Neural cell (in vitro differentiated cells): Measurements from ENCODE around the gene SPATA4.

Experiments used
- CTCF ChIP-seq: fragments of 450-650 bp; IDR thresholded peaks from 2 replicates; pipeline ENCODE4 v1.5.1; 2014; ENCODE audit warnings: antibody characterized with exemption, mild to moderate bottlenecking, moderate library complexity; ENCODE audit not compliant: poor library complexity, severe bottlenecking
- EP300 ChIP-seq: fragments of 450-650 bp; conservative IDR thresholded peaks from 2 replicates; pipeline ENCODE4 v1.6.1; 2014; ENCODE audit warnings: antibody characterized with exemption, mild to moderate bottlenecking, moderate library complexity; ENCODE audit not compliant: poor library complexity, severe bottlenecking
- EZH2 ChIP-seq: fragments of 200-600, 300-800 bp; shearing (Covaris generic), sonication (generic); IDR thresholded peaks from 2 replicates; pipeline ENCODE4 v1.6.1; 2014; ENCODE audit warnings: antibody characterized with exemption, low read length, borderline replicate concordance, mild to moderate bottlenecking; ENCODE audit not compliant: insufficient read depth, poor library complexity, severe bottlenecking
- MXI1 ChIP-seq: fragments of 450-650 bp; conservative IDR thresholded peaks from 2 replicates; pipeline ENCODE4 v1.6.1; 2014; ENCODE audit warnings: antibody characterized with exemption, mild to moderate bottlenecking; ENCODE audit not compliant: poor library complexity, severe bottlenecking
- POLR2AphosphoS5 ChIP-seq: IDR thresholded peaks from 2 replicates; pipeline ENCODE4 v1.6.1; 2012
- RAD21 ChIP-seq: fragments of 450-650 bp; conservative IDR thresholded peaks from 2 replicates; pipeline ENCODE4 v1.6.1; 2014; ENCODE audit warnings: antibody characterized with exemption, mild to moderate bottlenecking, moderate library complexity
- REST ChIP-seq: IDR thresholded peaks from 2 replicates; pipeline ENCODE4 v1.6.1; 2012; ENCODE audit warnings: borderline replicate concordance
- TAF1 ChIP-seq: IDR thresholded peaks from 2 replicates; pipeline ENCODE4 v1.6.1; 2012; ENCODE audit warnings: low read depth

GRCh38 chr4:176186067-176186466, 9.3 kb downstream of the SPATA4 start:
- TF ChIP-seq CTCF (no peak), EZH2 (no peak), TAF1 (no peak), EP300 (no peak), POLR2AphosphoS5 (no peak), REST (no peak), MXI1 (no peak), RAD21 (no peak)
